HG02798 (cell line): Measurements from ENCODE around the gene PTPRQ.
"Not testable (repeated sequence)": the region's sequence is repeated elsewhere in the genome, so short reads cannot be mapped to it uniquely, and the experiment has no call there.

ENCODE experiments used
- ATAC-seq: cut with Tn5 transposase; IDR thresholded peaks from one replicate; pipeline ENCODE4 v1.9.1; 2021; ENCODE audit warnings: mild to moderate bottlenecking; ENCODE audit not compliant: unreplicated experiment, poor library complexity

The PTPRQ gene

GRCh38 chr12:80632835-80633234 lies 188.8 kb downstream of the PTPRQ start:
- ATAC-seq: no peak

GRCh38 chr12:80634903-80635302 lies 190.9 kb downstream of the PTPRQ start:
- ATAC-seq: no peak

- ATAC-seq: no peak
These were observed 192.8 kb downstream of the PTPRQ start for GRCh38 chr12:80636832-80637231.

GRCh38 chr12:80641936-80642335 lies 197.9 kb downstream of the PTPRQ start:
- ATAC-seq: no peak

GRCh38 chr12:80643961-80644360 lies 199.9 kb downstream of the PTPRQ start:
- no peak for ATAC-seq

GRCh38 chr12:80648881-80649280 lies 204.8 kb downstream of the PTPRQ start:
- ATAC-seq: no peak

- no peak for ATAC-seq
These were observed 211.7 kb downstream of the PTPRQ start for GRCh38 chr12:80655751-80656150.

GRCh38 chr12:80659512-80660063 lies 215.6 kb downstream of the PTPRQ start:
- no peak for ATAC-seq

- ATAC-seq: no peak
These were observed 218.6 kb downstream of the PTPRQ start for GRCh38 chr12:80662586-80662985.

GRCh38 chr12:80670214-80670613 lies 226.2 kb downstream of the PTPRQ start:
- no peak for ATAC-seq

- ATAC-seq: not testable (repeated sequence)
These were observed 232.1 kb downstream of the PTPRQ start for GRCh38 chr12:80676042-80676636.

- no peak for ATAC-seq
These were observed 232.8 kb downstream of the PTPRQ start for GRCh38 chr12:80676856-80677255.

- ATAC-seq: no peak
These were observed 234.0 kb downstream of the PTPRQ start for GRCh38 chr12:80677994-80678393.

GRCh38 chr12:80679346-80680131 lies 235.5 kb downstream of the PTPRQ start:
- no peak for ATAC-seq

- ATAC-seq: peak; percentile 99
These were observed 237.3 kb downstream of the PTPRQ start for GRCh38 chr12:80681287-80681686.

GRCh38 chr12:80681786-80682185 lies 237.8 kb downstream of the PTPRQ start:
- ATAC-seq: no peak

- no peak for ATAC-seq
These were observed 240.1 kb downstream of the PTPRQ start for GRCh38 chr12:80684077-80684495.

- no peak for ATAC-seq
These were observed 246.1 kb downstream of the PTPRQ start for GRCh38 chr12:80690090-80690489.

- no peak for ATAC-seq
These were observed 246.5 kb downstream of the PTPRQ start for GRCh38 chr12:80690513-80690912.

GRCh38 chr12:80692114-80692513 lies 248.1 kb downstream of the PTPRQ start:
- ATAC-seq: peak; percentile 83

GRCh38 chr12:80697270-80697887 lies 253.3 kb downstream of the PTPRQ start:
- ATAC-seq: no peak
